Anterior cingulate cortex (tissue), 58 donors: ENCODE measurements around the gene BUB1.
"Not testable (repeated sequence)": the region's sequence is repeated elsewhere in the genome, so short reads cannot be mapped to it uniquely, and the experiment has no call there.

Experiments used
- DNase-seq, 58 donors: peaks; one replicate each; lab custom pipeline; 2025; lab: John Stamatoyannopoulos, UW

Gene BUB1

GRCh38 chr2:110608788-110609502 is 68.9 kb downstream of the BUB1 start:
- DNase-seq = not testable (repeated sequence)

DNA sequence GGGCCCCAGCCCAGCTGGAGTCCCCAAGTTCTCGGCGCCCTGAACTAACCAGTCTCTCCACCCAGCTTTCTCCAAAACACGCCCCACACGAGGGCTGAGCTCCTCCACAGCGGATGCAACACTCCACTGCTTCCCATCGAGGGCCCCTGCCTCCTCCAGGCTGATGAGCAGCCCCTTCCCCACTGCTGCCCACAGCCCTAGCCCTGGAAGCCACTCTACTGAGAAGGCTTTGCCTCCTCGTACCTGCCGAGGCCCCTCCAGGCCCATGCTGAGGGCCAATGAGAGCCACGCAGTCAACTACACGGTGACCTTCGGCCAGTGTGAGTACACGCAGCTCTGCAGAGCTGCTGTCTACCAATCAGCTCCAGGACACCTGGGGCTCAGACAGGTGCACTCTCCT is 72.8 kb downstream of the BUB1 start:
- not testable (repeated sequence) for DNase-seq

GRCh38 chr2:110603917-110604591 is 73.8 kb downstream of the BUB1 start:
- not testable (repeated sequence) for DNase-seq

GRCh38 chr2:110602139-110602538 is 75.7 kb downstream of the BUB1 start:
- DNase-seq = not testable (repeated sequence)

GRCh38 chr2:110591973-110592372 is 85.9 kb downstream of the BUB1 start:
- not testable (repeated sequence) for DNase-seq

GRCh38 chr2:110589677-110590330 is 88.1 kb downstream of the BUB1 start:
- not testable (repeated sequence) for DNase-seq

- DNase-seq = not testable (repeated sequence)
Observed at GRCh38 chr2:110588520-110588919, 89.3 kb downstream of the BUB1 start.
